ENCODE results near the gene ZBTB5.

DNA sequence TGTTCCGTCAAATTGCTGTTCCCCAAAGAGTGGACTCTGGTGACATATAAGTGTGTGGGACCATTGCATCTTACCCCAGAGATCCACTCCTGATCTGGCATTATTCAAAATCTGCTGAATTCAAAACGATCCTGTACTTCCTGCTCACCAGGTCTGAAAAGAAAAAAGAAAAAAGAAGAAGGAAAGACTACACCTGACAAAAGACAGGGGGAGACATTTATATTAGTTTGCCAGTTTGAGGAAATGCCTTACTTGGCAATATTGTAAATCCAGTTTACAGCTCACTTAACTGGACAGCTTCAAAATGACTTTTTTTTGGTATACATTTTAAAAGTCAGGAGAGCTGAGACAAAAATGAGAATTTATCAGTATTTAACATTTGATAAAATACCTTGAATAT, 57.8 kb downstream of the ZBTB5 start:
- TF ChIP-seq POLR2A (IDR thresholded peaks at IDR 0.05; ENCODE audit: low read depth, low read length) (no peak), POLR2AphosphoS5 (IDR thresholded peaks at IDR 0.05; ENCODE audit: low read depth, low read length) (no peak)

All from GM12892 (cell line).